ENCODE results near the gene PLA2G2A. TPM values are rescaled to one million over a fixed set of nuclear protein-coding genes. Genes with fewer than 3 reads are reported as not detected.

The PLA2G2A gene
- total and polyA plus RNA-seq, 10 of the 15 experiments (the other 5 are each of a cell fraction or from before 2014, with no cell fraction given) = 0.36 TPM; not detected in 9

DNA sequence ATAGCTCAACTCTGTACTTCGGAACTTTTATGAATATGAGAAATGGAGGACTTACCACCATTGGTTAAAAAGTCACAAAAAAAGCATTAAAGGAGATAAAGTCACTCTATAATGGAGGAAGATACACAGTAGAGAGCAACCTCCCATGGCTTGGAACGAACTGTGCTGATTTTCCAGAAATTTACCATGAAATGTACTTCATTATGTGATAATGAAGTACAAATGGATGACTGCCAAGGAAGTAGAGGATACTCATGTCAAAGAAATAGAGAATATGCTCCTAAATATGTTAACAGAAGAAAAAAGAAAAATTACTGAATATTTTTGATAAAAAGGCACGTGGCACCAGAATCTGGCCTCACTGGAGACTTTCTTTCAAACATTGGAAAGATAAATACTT is 32.4 kb downstream of the PLA2G2A start:
- no peak overlapping the region for H3K4me3 ChIP-seq
- no peaks in the 10 kb centered on the region for H3K9me3 ChIP-seq (replicated peaks; ENCODE audit: control insufficient read depth, insufficient read depth, low read length)
- H3K9ac ChIP-seq (ENCODE audit: control insufficient read depth, insufficient read depth, low read length) = no peak overlapping the region
- WGBS (ENCODE audit: insufficient coverage, insufficient replicate concordance, low lambda C conversion rate, missing lambda C conversion rate) = 44% methylated on average over 3 of the region's 3 CpGs
- H3K79me2 ChIP-seq (ENCODE audit: control insufficient read depth, insufficient read depth, low read length) = no peaks in the 10 kb centered on the region
- ChIA-PET POLR2A (no interaction called here), SMC1A (ENCODE audit: uncharacterized antibody, unreplicated experiment) (no interaction called here), RAD21 (ENCODE audit: unreplicated experiment) (no interaction called here), CTCF (no interaction called here)
- H3K4me1 ChIP-seq (ENCODE audit: control insufficient read depth, insufficient read depth, low read length) = no peaks in the 10 kb centered on the region
- DNase-seq (ENCODE audit: low read depth, low spot score) (no peak), FAIRE-seq (no peak), ATAC-seq (no peak)
- intact Hi-C loops (cut with micrococcal nuclease; ENCODE audit: unreplicated experiment) = no loop called here
- BruUV-seq (replicated peaks) = no TSS peak
- no peak for TF ChIP-seq WRNIP1 (IDR thresholded peaks at IDR 0.05; ENCODE audit: borderline replicate concordance, low read depth, low read length)
- no peak for TF ChIP-seq CREB1 (IDR thresholded peaks at IDR 0.05; ENCODE audit: low read depth)
- no peak for TF ChIP-seq CHD1 (IDR thresholded peaks at IDR 0.05; ENCODE audit: low read depth, low read length)
- no peak for TF ChIP-seq CBFB (IDR thresholded peaks at IDR 0.05; ENCODE audit: low read depth)
- no peak for TF ChIP-seq HDGF (IDR thresholded peaks at IDR 0.05)
- TF ChIP-seq JUNB (IDR thresholded peaks at IDR 0.05) = no peak
- TF ChIP-seq, protein P1, sequence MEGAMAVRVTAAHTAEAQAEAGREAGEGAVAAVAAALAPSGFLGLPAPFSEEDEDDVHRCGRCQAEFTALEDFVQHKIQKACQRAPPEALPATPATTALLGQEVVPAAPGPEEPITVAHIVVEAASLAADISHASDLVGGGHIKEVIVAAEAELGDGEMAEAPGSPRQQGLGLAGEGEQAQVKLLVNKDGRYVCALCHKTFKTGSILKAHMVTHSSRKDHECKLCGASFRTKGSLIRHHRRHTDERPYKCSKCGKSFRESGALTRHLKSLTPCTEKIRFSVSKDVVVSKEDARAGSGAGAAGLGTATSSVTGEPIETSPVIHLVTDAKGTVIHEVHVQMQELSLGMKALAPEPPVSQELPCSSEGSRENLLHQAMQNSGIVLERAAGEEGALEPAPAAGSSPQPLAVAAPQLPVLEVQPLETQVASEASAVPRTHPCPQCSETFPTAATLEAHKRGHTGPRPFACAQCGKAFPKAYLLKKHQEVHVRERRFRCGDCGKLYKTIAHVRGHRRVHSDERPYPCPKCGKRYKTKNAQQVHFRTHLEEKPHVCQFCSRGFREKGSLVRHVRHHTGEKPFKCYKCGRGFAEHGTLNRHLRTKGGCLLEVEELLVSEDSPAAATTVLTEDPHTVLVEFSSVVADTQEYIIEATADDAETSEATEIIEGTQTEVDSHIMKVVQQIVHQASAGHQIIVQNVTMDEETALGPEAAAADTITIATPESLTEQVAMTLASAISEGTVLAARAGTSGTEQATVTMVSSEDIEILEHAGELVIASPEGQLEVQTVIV (IDR thresholded peaks at IDR 0.05; ENCODE audit: borderline replicate concordance, partially characterized antibody) = no peak
- TF ChIP-seq, protein P2, sequence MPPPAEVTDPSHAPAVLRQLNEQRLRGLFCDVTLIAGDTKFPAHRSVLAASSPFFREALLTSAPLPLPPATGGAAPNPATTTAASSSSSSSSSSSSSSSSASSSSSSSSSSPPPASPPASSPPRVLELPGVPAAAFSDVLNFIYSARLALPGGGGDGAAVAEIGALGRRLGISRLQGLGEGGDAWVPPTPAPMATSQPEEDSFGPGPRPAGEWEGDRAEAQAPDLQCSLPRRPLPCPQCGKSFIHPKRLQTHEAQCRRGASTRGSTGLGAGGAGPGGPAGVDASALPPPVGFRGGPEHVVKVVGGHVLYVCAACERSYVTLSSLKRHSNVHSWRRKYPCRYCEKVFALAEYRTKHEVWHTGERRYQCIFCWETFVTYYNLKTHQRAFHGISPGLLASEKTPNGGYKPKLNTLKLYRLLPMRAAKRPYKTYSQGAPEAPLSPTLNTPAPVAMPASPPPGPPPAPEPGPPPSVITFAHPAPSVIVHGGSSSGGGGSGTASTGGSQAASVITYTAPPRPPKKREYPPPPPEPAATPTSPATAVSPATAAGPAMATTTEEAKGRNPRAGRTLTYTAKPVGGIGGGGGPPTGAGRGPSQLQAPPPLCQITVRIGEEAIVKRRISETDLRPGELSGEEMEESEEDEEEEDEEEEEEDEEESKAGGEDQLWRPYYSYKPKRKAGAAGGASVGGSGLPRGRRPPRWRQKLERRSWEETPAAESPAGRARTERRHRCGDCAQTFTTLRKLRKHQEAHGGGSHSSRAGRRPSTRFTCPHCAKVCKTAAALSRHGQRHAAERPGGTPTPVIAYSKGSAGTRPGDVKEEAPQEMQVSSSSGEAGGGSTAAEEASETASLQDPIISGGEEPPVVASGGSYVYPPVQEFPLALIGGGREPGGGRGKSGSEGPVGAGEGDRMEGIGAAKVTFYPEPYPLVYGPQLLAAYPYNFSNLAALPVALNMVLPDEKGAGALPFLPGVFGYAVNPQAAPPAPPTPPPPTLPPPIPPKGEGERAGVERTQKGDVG (CRISPR knock-in tag; IDR thresholded peaks at IDR 0.05) = no peak
- no peak for TF ChIP-seq PAX5 (IDR thresholded peaks at IDR 0.05; ENCODE audit: borderline replicate concordance, low read depth, low read length)
- TF ChIP-seq, protein P3, sequence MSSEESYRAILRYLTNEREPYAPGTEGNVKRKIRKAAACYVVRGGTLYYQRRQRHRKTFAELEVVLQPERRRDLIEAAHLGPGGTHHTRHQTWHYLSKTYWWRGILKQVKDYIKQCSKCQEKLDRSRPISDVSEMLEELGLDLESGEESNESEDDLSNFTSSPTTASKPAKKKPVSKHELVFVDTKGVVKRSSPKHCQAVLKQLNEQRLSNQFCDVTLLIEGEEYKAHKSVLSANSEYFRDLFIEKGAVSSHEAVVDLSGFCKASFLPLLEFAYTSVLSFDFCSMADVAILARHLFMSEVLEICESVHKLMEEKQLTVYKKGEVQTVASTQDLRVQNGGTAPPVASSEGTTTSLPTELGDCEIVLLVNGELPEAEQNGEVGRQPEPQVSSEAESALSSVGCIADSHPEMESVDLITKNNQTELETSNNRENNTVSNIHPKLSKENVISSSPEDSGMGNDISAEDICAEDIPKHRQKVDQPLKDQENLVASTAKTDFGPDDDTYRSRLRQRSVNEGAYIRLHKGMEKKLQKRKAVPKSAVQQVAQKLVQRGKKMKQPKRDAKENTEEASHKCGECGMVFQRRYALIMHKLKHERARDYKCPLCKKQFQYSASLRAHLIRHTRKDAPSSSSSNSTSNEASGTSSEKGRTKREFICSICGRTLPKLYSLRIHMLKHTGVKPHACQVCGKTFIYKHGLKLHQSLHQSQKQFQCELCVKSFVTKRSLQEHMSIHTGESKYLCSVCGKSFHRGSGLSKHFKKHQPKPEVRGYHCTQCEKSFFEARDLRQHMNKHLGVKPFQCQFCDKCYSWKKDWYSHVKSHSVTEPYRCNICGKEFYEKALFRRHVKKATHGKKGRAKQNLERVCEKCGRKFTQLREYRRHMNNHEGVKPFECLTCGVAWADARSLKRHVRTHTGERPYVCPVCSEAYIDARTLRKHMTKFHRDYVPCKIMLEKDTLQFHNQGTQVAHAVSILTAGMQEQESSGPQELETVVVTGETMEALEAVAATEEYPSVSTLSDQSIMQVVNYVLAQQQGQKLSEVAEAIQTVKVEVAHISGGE (CRISPR knock-in tag; IDR thresholded peaks at IDR 0.05) = no peak
- TF ChIP-seq TCF3 (IDR thresholded peaks at IDR 0.05; ENCODE audit: borderline replicate concordance, insufficient read depth, low read depth, low read length) = no peak
- TF ChIP-seq ZNF24 (IDR thresholded peaks at IDR 0.05) = no peak
- no peak for TF ChIP-seq KAT2A (conservative IDR thresholded peaks at IDR 0.05; ENCODE audit: control insufficient read depth, low read depth, low read length)
- no peak for TF ChIP-seq POLR2AphosphoS5 (IDR thresholded peaks at IDR 0.05; ENCODE audit: low read length)
- no peak for TF ChIP-seq CBX3 (IDR thresholded peaks at IDR 0.05; ENCODE audit: borderline replicate concordance, low read depth)
- no peak for TF ChIP-seq HDAC6 (IDR thresholded peaks at IDR 0.05; ENCODE audit: unreplicated experiment)
- no peak overlapping the region for H3K4me2 ChIP-seq (ENCODE audit: control insufficient read depth, insufficient read depth)
- no peaks in the 10 kb centered on the region for H3K36me3 ChIP-seq (ENCODE audit: control insufficient read depth in 2 of 2, insufficient read depth in 2 of 2, low read length in 1 of 2)
- H2AFZ ChIP-seq (ENCODE audit: control insufficient read depth, low read depth, low read length) = no peak overlapping the region
- H3K27ac ChIP-seq (ENCODE audit: control insufficient read depth, insufficient read depth) = no peak overlapping the region
- no peaks in the 10 kb centered on the region; a peak in 1 of 4 replicates for H3K27me3 ChIP-seq (replicated peaks in 1 of 2; ENCODE audit: control insufficient read depth in 2 of 2, insufficient read depth in 2 of 2, low read length in 1 of 2)
- H4K20me1 ChIP-seq (ENCODE audit: control insufficient read depth, insufficient read depth) = no peaks in the 10 kb centered on the region
- in situ Hi-C loops (cut with MboI) = no loop called here

All from GM12878 (cell line).